Suppressor macrophage treated with lipopolysaccharide for 4 hours (primary cell): ENCODE data around the gene ALG8.
"Not testable (repeated sequence)": the region's sequence is repeated elsewhere in the genome, so short reads cannot be mapped to it uniquely, and the experiment has no call there.

Experiments
- DNase-seq: peaks from one replicate; pipeline ENCODE4 v3.0.0-alpha.2; 2020

Gene ALG8

DNA sequence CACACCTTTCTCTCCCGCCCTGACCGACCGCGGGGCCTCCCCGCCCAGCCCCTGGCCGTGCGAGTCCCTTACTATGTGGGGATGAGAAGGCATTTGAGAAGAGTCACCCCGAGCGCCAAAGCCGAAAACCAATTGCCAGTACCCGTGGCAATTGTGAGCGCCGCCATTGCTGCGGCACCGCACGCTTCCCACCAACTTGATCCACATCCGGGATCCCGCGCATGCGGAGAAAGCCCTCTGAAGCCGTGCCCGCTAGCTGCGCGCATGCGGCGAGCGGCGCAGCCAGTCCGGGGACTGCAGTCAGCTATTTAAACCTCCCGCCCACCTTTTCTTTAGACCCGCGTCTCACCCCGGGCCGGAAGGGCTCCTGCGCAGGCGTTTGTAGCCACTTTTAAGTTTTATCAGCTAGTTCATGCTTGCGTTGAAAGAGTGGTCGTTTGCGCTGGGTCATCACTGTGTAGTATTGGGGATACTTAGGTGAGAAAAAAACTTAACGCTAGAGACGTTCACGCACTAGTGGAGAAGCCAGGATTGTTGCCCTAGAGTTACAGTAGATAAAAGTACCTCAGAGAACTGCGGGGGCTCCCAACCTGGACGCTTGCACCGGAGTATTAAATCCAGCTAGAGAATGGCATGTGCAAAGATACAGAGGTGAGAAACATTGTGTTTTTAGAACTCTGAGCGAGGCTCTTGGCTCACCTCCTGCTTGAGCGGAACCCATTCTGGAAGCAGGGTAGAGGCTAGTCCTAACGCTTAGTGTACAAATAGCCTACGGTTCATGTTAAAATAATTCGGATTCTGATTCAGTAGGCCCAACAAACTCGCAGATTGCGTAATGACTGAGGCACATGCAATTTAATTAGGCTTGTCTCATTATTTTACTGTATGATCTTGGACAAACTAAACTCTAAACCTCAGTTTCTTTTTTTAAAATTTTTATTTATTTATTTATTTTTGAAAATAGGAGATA, at the start of gene ALG8:
TSS of gene ALG8 (minus strand) at position 205 of the 970 bp plus-strand sequence. CDS start at position 167, 38 bp downstream.
- peak; percentile 99 for DNase-seq

DNA sequence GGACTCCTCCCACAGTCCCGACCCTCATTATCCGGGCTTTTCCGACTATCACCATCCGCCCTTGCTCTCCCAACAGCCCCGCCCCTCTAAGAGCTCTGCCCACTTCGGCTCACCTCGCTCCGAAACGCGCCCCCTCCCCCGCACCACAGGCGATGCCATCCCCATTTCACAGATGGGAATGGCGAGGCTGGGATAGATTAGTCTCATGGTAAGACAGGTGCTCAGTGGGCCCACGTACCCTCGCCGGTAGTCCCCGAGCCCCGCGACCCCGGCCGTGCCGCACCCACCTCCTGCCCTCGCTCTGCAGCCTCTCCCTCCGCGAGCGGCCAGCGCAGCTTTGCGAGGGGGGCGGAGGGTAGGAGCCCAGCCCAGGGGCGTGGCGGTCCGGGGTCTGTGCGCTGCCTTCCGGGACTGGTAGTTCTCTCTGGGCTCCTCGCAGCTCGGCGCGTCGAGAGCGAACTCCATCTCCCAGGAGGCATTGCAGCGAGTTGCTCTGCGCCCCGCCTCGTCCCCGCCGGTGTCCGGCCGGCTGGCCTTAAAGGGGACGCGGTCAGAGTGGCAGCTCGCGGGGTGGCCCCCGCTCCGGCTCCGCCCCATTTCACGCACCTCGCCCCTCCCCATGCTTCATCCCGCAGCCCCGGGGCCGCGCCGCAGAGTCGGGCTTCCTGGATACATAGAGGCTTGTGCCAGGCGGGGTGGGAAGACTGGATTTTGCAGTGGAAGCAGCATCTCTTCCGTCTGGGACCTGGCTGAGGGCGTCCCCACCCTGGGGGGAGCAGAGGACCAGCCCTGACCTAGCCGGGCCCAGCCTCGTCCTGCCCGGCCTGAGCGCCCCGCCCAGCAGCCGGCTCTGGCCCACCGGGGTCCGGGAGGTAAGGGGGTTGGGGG, 49.1 kb upstream of the ALG8 start, which contains the start of the genes KCTD21 and USP35:
TSS of gene KCTD21 (minus strand) at position 341 of the 888 bp plus-strand sequence. CDS start 14,072 bp downstream, outside the sequence.
TSS of gene USP35 (plus strand) at position 634 of the 888 bp plus-strand sequence. CDS start 7,327 bp downstream, outside the sequence.
- peak; percentile 98 for DNase-seq

DNA sequence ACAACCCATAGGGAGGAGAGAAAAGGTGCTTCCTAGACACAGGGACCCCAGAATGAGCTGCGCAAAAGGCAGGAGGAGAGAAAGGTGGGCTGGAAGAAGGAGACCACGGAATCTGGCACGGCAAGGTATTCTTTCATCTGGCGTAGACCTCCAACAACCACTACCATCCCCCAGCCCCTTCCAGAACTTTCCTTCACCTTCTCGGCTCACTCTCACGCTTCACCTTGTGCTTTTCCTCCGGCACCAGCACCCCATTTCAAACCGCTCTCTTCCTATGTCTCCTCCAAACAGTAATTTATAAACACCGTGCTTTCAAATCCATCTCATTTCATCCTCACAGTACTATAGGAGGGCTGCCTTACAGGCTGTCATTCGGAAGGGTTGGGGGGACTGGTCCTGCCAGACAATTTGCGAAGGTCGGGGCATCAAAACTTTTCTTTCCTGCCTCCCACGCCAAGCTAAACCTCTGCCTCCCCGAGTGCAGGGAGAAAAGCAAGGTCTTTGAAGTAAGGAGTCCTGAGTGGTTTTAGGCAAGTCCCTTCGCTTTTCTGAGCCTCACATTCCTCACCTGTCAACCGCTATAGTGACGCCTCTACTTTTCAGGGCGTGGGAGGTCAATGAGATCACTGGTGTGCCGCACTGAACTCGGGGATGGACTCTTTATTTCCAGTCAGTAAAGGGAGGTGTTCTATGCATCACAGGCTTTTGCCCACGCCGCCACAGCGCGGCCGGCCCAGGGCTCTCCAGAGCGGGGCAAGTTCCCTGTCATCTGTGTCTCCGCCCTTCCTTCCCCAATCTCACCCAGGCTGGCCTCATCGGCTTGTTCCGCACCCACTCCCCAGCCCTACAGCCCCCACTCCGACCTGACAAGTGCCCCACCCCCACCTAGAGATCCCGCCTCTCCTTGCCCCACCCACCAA, 48.2 kb upstream of the ALG8 start:
- peak; percentile 89 for DNase-seq

DNA sequence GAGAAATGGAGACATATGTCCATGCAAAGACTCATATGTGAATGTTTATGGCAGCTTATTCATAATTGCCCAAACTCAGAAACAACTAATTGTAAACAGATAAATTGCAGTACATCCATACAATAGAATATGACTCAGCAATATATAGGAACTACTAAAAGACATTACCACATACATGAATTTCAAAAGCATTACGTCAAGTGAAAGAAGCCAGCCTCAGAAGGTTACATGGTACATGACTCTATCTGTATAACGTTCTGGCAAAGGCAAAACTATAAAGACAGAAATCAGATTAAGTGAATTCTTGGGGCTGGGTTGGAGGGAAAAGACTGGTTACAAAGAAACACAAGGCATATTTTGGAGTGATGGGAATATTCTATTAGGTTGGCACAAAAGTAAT, 41.8 kb upstream of the ALG8 start:
- peak; percentile 67 for DNase-seq

DNA sequence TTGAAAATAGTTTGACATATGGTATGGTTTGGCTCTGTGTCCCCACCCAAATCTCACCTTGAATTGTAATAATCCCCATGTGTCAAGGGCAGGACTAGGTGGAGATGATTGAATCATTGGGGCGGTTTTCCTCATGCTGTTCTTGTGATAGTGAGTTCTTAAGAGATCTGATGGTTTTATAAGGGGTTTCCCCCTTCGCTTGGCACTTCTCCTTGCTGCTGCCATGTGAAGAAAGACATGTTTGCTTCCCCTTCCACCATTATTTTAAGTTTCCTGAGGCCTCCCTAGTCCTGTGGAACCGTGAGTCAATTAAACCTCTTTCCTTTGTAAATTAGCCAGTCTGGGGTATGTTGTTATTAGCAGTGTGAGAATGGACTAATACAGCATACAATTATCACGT, 41.3 kb upstream of the ALG8 start:
- DNase-seq: peak; percentile 39

DNA sequence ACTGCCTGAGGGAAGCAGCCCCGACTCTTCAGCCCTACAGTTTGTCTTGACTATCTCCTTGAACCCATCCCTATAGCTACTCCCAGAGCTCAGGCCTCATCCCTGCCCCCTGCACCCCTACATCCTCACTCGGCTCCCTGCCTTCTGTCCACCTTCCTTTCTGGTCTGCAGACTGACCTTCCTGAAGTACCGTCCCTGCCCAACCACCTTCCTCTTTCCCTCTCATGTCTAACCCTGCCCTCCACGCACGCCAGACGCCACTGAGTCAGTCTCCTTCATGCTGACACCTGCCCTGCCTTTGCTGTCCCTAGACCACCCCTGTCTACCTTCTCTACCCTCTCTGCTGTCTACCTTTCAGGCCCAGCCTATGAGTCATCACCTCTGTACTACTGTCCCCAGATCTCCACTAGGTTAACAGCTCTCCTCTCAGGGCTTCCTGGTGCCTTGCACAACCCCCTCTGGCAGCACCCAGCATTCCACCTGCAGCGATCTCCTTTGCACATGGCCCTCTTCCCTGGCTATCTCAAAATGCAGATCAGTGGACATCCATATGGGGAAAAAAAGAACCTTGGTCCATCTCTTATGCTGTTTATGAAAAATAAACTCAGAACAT, 40.1 kb upstream of the ALG8 start:
- DNase-seq: no peak

DNA sequence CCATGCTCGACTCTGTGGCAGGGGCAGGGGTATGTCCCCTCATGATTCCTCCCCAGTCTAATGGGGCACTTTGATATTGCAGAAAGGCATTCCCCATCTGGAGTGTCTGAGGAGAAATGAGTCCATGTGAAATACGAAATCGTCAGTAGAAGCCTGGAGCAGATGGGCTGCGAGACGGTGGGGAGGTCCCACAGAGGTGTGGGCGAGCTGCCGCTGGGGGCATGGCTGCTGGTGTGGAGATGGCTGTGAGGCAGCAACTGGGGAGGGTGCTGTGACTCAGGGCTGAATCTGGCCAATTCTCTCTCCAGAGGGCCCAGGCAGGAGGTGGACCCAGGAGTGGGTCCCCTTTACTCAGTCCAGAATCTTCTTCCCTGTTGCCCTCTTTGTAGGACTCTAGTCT, 37.8 kb upstream of the ALG8 start:
- DNase-seq: no peak

DNA sequence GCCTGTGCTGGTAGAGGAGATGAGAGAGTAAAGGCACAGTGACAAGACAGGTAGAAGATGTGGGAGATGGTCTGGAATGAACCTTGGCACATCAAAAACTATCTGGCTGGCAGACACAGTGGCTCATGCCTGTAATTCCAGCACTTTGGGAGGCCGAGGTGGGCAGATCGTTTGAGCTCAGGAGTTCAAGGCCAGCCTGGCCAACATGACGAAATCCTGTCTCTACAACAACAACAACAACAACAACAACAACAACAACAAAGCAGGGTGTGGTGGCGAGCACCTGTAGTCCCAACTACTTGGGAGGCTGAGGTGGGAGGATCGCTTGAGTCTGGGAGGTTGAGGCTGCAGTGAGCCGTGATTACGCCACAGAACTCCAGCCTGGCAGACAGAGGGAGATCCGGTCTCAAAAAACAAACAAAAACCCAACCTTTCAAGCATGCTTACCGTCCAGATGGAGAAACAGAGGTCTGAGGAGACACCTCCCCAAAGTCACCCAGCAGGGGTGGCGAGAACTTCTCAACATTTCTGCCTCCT, 37.2 kb upstream of the ALG8 start:
- DNase-seq: no peak

DNA sequence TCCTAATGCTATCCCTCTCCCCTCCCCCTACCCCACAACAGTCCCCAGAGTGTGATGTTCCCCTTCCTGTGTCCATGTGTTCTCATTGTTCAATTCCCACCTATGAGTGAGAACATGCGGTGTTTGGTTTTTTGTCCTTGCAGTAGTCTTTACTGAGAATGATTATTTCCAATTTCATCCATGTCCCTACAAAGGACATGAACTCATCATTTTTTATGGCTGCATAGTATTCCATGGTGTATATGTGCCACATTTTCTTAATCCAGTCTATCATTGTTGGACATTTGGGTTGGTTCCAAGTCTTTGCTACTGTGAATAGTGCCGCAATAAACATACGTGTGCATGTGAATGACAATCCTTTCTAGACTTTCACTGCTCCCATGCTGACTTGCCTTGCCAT, 36.4 kb upstream of the ALG8 start:
- DNase-seq: not testable (repeated sequence)

DNA sequence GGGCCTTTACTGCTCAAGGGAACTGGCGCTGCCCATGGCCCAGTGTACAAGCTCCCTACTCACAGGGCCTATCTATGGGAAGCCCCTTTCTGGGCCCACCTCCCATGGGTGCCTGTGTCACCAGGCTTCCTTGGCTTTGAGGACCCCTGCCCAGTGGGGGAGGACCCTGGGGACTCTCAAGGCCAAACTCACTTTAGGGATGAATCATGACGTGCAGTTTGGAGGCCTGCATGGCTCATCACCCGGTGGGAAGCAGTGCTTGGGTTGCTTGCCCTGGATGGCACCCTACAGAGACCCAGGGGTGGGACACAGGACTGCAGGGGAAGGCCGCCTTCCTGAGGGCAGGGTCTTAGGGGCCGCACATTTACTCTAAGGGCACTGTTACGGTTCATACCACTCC, 32.5 kb upstream of the ALG8 start:
- DNase-seq: no peak

DNA sequence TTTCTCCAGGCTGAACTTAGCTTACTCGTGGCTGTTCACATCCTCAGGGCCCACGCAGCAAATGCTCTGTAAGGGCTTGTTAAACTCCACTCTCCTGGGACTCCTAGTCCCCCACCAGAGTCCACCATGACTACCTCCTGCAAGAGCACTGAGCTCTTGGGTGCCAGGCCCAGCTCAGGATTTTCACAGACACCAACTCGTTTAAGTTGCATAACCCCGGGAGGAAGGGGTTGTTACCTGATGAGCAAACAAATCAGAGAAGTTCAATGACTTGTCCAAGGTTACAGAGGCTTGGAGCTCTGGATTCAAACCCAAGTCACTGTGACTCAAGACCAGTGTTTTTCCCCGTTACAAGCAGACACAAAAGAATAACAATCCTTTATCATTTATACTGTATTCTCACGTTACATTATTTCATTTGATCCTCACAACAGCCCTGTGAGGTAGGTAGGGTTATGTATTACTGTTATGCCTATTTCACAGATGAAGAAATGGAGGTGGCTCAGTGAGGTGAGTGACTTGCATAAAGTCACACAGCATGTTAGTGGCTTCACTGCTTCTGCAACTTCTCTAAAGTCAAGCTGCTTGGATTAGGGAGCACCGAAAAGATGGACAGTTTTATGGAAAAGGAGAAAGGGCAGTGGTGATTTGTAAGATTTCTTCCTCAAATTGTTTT, 31.6 kb upstream of the ALG8 start:
- no peak for DNase-seq

DNA sequence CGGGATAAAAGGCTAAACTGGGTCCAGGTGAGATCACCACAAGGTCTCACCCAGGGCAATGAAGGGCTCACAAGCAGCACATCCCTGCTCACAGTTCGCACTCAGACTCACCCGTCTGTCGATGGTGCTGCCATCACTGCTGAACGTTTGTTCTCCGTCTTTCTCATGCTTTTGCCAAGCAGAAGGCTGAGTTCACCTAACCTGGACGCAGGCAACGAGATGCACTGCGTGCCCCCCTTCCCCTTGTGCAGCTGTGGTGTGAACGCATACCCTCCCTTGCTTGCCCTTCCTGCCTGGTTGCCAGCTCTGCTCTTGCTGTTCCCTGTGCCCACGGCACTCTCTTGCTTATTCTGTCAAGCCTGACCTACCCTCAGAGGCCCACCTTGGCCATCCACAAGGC, 31.0 kb upstream of the ALG8 start:
- no peak for DNase-seq

DNA sequence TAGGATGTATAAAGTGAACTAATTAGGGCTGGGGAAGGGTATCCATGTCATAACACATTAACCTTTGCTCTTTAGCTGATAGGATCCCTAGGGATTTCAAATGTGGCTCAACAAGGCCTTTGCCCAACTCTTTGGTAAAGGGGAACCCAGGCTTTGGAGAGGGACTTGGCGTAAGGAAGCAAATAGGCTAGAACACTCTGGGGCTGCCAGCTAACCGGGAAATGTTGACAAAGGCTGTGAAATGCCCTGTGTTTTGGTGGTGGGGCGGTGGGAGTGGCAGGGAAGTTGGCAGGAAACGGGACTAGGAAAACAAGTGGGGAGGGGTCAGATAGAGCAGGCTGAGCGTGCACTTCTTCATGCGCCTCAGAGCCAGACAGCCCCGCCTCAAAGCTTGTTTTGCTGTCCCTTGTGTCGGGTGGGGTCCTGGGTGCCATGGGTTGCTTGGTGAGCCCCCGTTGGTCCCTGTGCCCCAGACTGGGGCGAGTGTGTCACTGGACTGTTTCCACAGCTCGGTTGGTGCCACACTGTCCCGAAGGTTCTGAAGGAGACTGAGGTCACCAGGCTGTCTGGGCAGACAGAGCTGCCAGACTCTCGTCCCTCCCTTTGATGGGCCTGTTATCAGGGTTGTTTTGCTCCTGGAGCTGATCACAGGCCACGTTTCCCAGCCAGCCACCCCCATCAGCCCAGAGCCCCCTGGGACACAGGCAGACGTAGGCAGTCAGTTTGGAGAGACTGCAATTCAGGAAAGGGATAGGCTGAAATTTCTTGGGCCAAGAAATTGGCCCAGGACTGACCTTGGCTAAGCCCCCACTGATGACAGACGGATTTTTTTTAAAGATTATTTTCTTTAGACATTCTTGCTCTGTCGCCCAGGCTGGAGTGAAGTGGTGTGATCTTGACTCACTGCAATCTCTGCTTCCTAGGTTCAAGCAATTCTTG, 29.4 kb upstream of the ALG8 start:
- DNase-seq: no peak

DNA sequence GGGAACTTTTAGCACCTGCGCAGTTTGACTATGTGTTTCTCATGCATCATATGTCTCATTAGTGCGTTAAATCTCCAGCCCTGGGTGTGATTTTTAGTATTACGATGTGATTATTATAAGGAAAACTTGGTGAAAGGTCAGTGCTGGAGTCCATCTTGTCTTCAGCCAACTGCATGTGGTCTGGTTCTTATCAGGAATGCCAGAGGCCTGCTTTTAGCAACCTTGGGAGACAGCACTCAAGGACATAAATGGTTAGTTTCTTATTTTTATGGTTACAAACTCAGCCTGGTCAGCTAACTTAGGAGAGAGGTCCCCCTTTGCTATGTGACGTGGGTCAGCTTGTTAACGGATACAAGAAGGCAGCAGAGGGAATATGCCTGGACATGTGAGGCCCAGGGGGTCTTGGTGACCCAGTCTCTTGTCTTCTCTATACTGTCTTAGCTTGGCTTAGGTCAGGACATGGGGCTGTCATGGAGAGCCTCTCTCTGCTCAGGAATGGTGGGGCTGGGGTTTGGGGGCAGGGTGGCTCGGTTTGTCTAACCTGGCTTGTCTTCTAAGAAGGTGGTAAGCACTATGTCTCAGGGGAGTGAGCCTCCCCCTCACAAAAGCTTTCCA, 27.5 kb upstream of the ALG8 start:
- DNase-seq: no peak

DNA sequence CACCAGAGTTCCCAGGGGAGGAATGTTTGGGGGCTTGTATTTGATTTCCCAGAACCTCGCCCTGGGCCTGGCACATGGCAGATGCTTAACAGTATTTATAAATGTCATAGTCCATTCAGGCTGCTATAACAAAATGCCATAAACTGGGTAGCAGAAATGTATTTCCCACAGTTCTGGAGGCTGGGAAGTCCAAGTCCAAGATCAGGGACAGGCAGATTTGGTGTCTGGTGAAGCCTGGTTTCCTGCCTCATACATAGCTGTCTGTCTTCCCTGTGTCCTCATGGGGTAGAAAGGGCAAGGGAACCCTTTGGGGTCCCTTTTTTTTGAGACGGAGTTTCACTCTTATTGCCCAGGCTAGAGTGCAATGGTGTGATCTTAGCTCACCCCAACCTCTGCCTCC, 25.0 kb upstream of the ALG8 start:
- DNase-seq: no peak

DNA sequence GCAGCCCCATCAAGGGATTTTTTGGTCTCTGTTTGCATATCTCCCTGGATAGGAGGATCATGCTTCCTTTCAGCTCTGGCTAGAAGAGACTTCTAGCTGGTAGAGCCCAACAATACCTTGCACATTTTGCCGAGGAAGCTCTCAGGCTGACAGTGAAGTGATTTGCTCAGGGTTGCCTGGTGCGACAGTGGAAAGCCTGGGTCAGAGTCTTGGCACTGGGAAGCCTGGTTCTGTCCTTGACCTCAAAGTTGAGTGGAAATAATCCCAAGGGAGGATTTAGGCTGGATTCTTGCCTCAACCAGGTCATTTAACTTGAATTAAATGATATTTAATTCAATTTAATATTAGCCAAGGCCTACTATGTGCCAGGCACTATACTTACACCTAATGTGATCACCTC, 24.4 kb upstream of the ALG8 start:
- DNase-seq: no peak

DNA sequence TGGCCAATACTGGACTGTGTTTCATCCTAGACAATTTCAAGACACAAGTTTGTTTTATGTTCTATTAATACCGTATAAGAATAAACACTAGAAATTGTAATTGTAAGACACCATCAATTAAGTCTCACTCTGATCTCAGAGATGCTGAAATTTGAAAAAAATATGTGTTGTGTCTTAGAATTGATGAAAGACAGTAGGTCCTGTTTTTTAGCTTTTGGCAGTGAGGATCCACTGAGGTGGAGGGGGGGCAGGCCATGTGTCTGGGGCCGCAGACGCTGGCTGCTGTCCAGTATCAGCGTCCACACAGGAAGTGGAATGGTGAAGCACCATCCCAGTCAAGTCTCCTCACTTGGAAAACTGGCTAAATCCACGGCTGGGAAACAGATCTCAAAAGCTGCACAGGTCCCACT, 22.5 kb upstream of the ALG8 start:
- no peak for DNase-seq

DNA sequence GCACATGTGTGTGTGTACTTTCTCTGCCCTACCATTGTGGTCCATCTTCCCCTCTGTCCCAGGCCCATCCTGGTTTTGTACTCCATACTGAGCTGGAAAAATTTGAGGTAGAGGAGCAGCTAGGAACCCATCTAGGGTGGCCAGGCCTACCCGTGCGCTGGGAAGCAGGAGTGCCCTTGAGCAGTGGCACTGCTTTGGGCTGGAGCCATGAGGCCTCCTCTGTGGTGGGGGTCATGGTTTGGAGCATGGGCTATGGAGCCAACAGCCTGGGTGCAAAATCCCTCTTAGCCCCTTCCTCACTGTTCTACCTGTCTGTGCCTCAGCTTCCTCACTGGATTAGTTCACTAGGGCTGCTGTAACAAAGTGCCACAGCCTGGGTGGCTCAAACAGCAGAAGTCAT, 21.9 kb upstream of the ALG8 start:
- DNase-seq: no peak

DNA sequence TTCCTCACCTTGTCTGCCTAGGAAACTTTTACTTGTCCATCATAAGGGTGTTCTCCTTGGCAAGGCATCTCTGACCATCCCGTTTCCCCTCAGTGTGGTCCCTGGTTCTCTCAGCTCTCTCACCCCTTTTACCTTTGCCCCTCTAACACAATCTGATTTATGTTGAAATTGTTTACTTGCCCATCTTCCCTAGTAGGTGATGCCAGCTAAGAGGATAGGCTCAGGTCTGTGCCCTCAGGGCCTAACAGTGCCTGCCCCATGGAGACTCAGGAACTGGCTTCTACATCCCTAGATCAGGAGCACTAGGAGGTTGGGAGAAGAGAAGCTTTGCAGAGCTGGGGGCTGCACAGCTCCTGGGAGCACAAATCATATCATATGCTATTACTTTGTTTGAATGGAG, 21.1 kb upstream of the ALG8 start:
- no peak for DNase-seq
